SH-SY5Y (cell line): ENCODE data around the gene DIPK1C.

Experiments
- GATA2 ChIP-seq: IDR thresholded peaks from 2 replicates; pipeline ENCODE4 v1.6.1; 2011; ENCODE audit warnings: mild to moderate bottlenecking, low read depth, low read length
- GATA3 ChIP-seq: IDR thresholded peaks from 2 replicates; pipeline ENCODE4 v1.6.1; 2011; ENCODE audit warnings: low read depth, mild to moderate bottlenecking, low read length, moderate library complexity

DNA sequence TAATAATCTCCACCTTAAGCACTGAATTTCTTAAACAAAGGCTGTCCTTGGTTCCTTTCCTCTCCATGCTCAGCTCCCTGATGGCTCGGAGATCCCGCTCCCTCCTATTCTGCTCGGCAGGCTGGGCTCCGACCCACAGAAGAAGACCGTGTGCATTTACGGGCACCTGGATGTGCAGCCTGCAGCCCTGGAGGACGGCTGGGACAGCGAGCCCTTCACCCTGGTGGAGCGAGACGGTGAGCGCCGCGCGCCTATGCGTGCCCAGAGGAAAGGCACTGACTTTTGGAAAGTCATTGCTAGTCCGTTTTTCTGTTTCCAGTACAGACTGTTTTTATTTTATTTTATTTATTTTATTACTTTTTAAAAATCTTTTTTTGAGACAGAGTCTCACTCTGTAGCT lies 48.7 kb upstream of the DIPK1C start:
- TF ChIP-seq GATA2, result no peak
- no peak for TF ChIP-seq GATA3
